HL-60/S4 (cell line): ENCODE data around the gene SH3PXD2B.
"Not testable (repeated sequence)": the region's sequence is repeated elsewhere in the genome, so short reads cannot be mapped to it uniquely, and the experiment has no call there.

ENCODE experiments used
- in situ Hi-C: fragments of 300-500 bp; cut with MboI; formaldehyde crosslinking; loops from 2 replicates; pipeline ENCODE4 v1.14.3; 2022; ENCODE audit warnings: low sequenced_read_pairs

The SH3PXD2B gene

GRCh38 chr5:172348733-172349132 lies 105.6 kb downstream of the SH3PXD2B start:
- in situ Hi-C loops = not testable (repeated sequence)

DNA sequence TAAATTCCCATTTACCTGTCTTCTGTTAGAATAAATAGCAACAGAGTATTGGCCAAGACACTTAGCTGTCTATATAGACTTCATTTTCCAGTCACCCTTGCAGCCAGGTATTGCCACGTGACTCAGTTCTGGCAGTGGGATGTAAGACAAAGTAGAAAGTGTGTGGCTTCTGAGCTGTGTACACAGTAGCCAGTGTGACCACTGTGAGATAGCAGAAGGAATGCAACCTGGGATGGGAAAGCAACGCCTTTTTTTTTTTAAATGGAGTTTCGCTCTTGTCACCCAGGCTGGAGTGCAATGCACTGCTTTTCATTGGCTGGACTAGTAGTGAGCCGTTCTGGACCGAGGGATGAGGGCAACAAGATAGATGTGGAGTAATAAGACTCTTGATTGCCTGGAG lies 106.2 kb downstream of the SH3PXD2B start:
- in situ Hi-C loops = no loop called here

- in situ Hi-C loops = no loop called here
Observed at GRCh38 chr5:172347496-172348052, 106.8 kb downstream of the SH3PXD2B start.

- in situ Hi-C loops = no loop called here
Observed at GRCh38 chr5:172345881-172346280, 108.4 kb downstream of the SH3PXD2B start.

DNA sequence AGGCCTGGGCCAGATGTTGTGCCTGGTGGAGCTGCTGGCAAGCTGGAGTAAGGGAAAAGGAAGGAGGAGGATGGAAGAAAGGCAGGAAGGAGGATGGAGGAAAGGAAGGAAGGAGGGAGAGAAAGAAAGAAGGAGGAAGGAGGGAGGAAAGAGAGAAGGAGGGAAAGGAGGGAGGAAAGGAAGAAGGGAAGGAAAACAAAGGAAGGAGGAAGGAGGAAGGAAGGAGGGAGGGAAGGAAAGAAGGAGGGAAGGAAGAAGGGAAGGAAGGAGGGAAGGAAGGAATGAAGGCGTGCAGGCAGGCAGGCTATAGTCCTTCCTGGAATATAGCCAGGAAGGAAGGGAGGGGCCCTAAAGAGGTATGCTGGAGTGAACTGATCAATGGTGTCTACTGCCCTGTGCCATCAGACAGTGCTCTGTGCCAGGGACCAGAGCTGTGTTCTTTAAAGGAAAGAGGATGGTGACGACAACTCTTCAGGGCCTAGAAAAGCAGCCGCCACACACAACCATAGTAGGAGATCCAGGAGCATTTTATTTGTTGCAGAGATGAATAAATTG lies 109.4 kb downstream of the SH3PXD2B start:
- in situ Hi-C loops = no loop called here

- in situ Hi-C loops = no loop called here
Observed at GRCh38 chr5:172343741-172344140, 110.6 kb downstream of the SH3PXD2B start.

DNA sequence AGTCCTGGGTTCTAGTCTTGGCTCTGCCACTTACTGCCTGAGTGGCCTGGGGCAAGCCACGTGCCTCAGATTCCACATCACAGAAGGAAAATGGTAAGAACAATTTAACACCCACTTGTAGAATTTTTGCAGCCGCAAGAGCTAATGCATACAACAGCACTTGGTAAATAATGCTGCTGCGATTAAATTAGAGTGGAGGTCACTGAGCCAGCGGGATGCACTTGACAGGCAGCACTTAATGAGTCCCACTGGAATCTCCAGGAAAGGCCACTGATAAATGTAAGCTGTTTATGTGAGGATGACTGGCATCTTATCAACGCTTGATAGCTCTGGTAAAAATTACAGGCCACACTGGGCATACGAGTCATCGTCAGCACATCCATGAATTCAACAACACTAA lies 111.4 kb downstream of the SH3PXD2B start:
- in situ Hi-C loops = no loop called here

DNA sequence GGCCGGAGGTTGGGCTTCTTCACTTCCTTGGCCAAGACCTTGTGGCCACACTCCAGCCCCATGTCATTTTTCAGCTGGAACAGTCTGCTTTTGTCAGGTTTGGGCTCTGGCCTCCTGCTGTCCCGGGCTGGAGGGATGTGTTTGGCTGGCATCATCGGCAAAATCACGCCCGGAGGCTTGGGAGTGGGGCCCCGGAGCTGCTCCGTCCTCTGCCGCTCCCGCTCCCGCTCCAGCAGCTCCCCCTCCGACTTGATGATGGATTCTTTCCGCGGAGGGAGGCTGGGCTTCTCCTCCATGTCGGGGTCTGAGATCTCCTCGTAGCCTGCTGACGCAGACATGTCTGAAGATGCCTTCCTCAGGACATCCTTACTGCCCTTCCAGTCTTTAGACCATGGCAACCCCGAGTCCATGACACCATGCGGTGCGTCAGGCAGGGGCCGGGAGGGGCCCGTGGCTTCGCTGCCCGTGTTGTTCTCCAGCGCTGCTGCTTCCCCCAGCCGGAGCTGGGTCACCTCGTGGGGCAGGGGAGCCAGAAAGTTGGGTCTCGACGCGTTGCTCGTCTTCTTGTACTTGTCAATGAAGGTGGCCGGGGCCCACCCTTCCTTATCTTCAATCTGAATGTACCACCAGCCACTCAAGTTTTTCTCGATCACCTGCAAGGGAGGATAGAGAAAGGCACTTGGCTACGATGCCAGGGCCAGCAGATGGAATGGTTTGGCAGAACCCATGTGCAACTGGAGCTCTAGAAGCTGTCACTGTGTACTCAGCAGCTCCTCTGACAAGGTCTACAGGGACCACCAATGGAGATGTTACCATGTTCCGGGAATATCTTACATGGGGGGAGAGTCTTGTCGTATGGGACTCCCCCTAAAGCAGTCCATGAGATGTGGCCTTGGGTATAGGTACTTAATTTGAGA lies 114.8 kb downstream of the SH3PXD2B start:
- in situ Hi-C loops = no loop called here

GRCh38 chr5:172336676-172337285 lies 117.5 kb downstream of the SH3PXD2B start:
- in situ Hi-C loops = no loop called here

- in situ Hi-C loops = no loop called here
Observed at GRCh38 chr5:172336264-172336663, 118.1 kb downstream of the SH3PXD2B start.

GRCh38 chr5:172335721-172336120 lies 118.6 kb downstream of the SH3PXD2B start:
- in situ Hi-C loops = no loop called here

DNA sequence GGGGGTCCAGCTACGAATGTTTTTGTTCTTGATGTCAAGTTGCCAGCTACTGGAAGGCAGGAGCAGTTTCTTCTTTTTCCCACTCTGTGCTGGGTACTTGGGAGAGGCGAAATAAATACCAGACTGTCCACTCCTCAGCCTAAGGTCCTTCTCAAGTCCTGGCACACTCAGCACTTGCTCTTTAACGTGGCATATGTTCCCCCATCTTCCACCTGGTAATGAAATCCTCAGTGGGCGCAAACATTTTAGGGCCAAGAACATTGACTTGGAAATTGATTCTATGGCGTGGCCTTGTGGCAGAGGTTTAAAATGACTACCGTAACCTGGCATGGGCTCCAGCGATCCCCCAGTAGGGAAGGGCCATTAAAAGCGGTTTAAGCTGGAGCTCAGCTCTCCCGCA lies 119.7 kb downstream of the SH3PXD2B start:
- in situ Hi-C loops = no loop called here

- in situ Hi-C loops = no loop called here
Observed at GRCh38 chr5:172334196-172334595, 120.1 kb downstream of the SH3PXD2B start.

DNA sequence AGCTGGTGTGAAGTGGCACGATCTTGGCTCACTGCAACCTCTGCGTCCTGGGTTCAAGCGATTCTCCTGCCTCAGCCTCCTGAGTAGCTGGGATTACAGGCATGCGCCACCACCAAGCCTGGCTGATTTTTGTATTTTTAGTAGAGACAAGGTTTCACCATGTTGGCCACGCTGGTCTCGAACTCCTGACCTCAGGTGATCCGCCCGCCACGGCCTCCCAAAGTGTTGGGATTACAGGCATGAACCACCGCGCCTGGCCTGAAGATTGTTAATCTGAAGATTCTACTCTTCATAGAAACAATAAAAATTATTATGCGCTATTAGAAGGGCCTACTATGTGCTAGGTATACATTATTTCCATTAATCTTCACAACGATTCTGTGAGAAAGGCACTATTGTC lies 127.4 kb downstream of the SH3PXD2B start:
- in situ Hi-C loops = not testable (repeated sequence)

- in situ Hi-C loops = no loop called here
Observed at GRCh38 chr5:172325452-172325851, 128.9 kb downstream of the SH3PXD2B start.

DNA sequence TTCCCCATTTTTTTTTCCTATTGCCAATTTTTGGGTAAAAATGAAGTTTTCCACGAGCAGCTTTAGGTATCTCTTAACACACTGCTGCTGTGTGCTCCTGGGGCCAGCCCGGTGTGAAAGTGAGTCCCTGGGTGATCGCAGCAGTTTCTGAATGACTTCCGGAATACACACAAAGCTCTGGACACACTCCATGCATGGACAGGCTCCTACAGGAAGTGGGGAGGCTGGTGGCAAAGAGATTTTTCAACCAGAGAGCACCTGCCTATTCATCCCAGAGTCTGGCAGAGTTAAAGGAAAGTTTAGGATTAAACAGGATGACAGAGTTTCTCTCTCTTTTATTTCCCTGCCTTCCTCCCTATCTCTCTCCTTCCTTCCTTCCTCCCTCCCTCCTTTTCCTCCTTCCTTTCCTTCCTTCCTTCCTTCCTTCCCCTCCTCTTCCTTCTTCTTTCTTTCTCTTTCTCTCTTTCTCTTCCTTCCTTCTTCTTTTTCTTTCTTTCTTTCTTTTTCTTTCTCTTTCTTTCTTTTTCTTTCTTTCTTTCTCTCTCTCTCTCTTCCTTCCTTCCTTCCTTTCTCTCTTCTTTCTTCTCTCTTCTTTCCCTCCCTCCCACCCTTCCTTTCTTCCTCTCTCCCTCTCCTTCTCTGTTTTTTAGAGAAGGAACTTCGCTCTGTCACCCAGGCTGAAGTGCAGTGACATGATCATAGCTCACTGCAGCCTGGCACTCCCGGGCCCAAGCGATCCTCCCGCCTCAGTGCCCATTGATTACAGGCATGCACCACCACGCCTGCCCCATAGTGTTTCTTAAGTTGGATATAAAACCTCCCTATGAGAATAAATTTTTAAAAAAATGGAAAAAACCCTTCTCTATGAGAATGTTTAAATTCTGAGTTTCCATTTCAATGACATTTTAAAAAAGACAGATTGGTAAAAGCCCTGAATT lies 132.0 kb downstream of the SH3PXD2B start:
- in situ Hi-C loops = no loop called here

DNA sequence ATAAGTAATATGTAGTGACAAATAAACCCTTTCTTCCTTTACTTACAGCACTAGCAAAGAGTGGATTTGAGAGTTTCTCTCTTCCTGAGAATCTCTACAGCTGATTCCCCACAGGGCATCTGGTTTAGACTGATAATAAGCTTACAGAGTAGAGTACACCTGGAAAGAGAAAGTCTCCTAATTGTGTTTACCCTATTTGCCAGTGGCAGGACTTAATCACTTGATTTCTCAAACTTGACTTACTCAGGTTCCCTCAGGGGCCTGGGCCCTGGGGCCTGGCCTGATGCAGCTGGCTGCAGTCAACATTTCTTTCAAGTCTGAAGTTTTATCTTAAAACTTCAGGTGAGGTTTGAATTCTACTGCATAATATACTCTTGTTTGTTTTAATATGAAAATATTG lies 132.7 kb downstream of the SH3PXD2B start:
- in situ Hi-C loops = no loop called here

- in situ Hi-C loops = no loop called here
Observed at GRCh38 chr5:172319708-172320441, 134.4 kb downstream of the SH3PXD2B start.

DNA sequence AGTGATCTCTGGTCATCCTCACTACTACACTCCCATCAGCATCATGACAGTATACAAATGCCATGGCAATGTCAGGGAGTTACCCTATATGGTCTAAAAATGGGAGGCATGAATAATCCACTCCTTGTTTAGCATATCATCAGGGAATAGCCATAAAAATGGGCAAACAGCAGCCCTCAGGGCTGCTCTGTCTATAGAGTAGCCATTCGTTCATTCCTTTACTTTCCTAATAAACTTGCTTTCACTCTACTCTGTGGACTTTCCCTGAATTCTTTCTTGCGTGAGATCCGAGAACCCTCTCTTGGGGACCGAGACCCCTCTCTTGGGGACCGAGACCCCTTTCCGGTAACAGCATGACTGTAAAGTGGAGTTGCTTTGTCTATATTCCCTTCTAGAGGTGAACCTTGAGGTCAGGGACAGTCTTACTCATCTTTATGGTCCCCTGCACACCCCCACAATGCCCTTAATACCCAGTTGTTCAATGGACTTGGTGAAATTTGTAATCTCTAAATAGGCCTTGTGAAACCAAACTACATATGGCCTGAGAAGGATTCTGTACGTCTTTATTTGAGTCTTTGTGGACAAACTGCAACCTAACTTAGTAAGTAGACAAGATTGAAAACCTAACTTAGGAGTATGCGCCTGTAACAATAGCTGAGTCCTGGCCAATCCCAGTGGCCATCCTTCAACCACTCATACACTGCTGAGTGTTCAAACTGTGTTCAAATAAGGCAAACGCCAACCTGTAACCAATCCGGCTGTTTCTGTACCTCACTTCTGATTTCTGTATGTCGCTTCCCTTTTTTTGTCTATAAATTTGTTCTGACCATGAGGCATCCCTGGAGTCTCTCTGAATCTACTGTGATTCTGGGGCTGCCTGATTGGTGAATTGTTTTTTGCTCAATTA lies 138.5 kb downstream of the SH3PXD2B start:
- in situ Hi-C loops = no loop called here
